ENCODE measurements around the gene MCRIP1. TPM values are rescaled to one million over a fixed set of nuclear protein-coding genes. Genes with fewer than 3 reads are reported as not detected.

Gene MCRIP1
- total and polyA plus RNA-seq, 9 of the 15 experiments (the other 6 are each of a cell fraction or from before 2014, with no cell fraction given): 0.39 to 35.8 (median 9.7) TPM

DNA sequence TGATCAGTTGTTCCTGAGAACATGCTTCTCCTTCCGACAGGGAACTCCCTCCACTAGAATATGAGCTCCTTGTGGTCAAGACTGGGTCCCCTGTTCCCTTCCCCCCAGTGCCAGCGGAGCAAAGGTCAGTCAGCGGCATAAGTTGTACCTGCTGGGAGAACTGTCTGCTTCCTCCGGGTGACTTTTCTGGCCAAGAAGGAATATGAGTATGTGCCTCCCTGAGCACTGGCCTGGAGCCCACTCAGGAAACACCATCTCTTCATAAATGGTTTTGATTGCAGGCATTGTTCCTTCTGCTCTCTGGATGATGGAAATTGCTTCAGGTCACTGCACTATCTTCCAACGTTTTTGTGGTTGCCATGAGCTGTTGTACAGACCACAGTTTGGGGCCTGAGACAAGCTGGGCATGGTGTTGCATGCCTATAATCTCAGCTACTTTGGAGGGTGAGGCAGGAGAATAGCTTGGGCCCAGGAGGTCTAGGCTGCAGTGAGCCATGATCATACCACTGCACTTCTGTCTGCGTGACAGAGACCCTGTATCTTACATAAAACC, 30.1 kb upstream of the MCRIP1 start:
- no peak for ATAC-seq
- H2AFZ ChIP-seq (ENCODE audit: low read depth, low read length): no peak overlapping the region
- POLR2A ChIA-PET: interaction anchor here (0.9 to 2.2 kb wide), 7 partner anchors 11 to 141 kb away, joined by 3 to 9 read pairs (median 3); partner anchors contain the start of gene MCRIP1
- H4K20me1 ChIP-seq (replicated peaks; ENCODE audit: control insufficient read depth, insufficient read depth, low read length): peaks cover 40% of the 10 kb centered on the region
- H3K27ac ChIP-seq (ENCODE audit: extremely low read depth, low read depth, low read length): peak overlapping the region; percentile 23; the same call in 2 of the 3 replicates
- H3K4me3 ChIP-seq: no peak overlapping the region
- DNase-seq (ENCODE audit: extremely low read depth in 1 of 4, low spot score in 3 of 4): no peak
- peaks cover 7% of the 10 kb centered on the region for H3K9me1 ChIP-seq (ENCODE audit: control insufficient read depth, insufficient read depth, low read length)
- CTCF ChIA-PET (ENCODE audit: low intra/inter-chr PET ratio): no interaction called here
- H3K9ac ChIP-seq (ENCODE audit: insufficient read depth in 1 of 2, low read depth in 2 of 2, low read length in 2 of 2): peak overlapping the region; percentile 22 to 43; a peak in 2 of 4 replicates
- H3K9me3 ChIP-seq (replicated peaks; ENCODE audit: control insufficient read depth, insufficient read depth, low read depth, low read length): no peaks in the 10 kb centered on the region
- H3K4me1 ChIP-seq (replicated peaks in 1 of 2; ENCODE audit: control insufficient read depth in 2 of 2, insufficient read depth in 2 of 2, low read length in 2 of 2): peaks cover 29 to 74% of the 10 kb centered on the region in 2 experiments
- peak overlapping the region; percentile 16; the same call in 1 of the 2 replicates for H3K4me2 ChIP-seq (ENCODE audit: insufficient read depth, low read length)
- peak; percentile 37 for FAIRE-seq
- intact Hi-C loops (cut with micrococcal nuclease) (loop anchor here (5.0 kb wide), 1 partner anchor 41 kb away; no protein-coding TSS in a partner anchor), in situ Hi-C loops (cut with MboI) (loop anchor here (5.0 kb wide), 1 partner anchor 131 kb away; no protein-coding TSS in a partner anchor)
- H3K79me2 ChIP-seq (ENCODE audit: control insufficient read depth, insufficient read depth, low read length): peaks cover 70% of the 10 kb centered on the region
- TF ChIP-seq, protein P1, sequence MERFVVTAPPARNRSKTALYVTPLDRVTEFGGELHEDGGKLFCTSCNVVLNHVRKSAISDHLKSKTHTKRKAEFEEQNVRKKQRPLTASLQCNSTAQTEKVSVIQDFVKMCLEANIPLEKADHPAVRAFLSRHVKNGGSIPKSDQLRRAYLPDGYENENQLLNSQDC (CRISPR knock-in tag; IDR thresholded peaks at IDR 0.05): no peak
- 0 out of 2 replicates have a peak, but pooled peaks have one; percentile 11 for TF ChIP-seq SP1 (CRISPR knock-in tag; IDR thresholded peaks at IDR 0.05)
- no peak for TF ChIP-seq ZBTB17 (CRISPR knock-in tag; IDR thresholded peaks at IDR 0.05)
- no peak for TF ChIP-seq ZNF79 (CRISPR knock-in tag; IDR thresholded peaks at IDR 0.05; ENCODE audit: low read depth)
- 70% methylated on average over 6 of the region's 6 CpGs for WGBS (ENCODE audit: insufficient coverage, low coverage, missing lambda C conversion rate)
- no peaks in the 10 kb centered on the region for H3K27me3 ChIP-seq (ENCODE audit: control insufficient read depth in 2 of 2, insufficient read depth in 2 of 2, low read length in 2 of 2)
- BruUV-seq (replicated peaks): no TSS peak
- H3K36me3 ChIP-seq (ENCODE audit: control insufficient read depth, insufficient read depth, low read length): peaks cover 66% of the 10 kb centered on the region

All from K562 (cell line).